Stimulated activated CD8-positive, alpha-beta memory T cell treated with anti-CD3 and anti-CD28 coated beads, Interleukin-4, amount 100 ng/mL, for 24 hours (primary cell): ENCODE data around the gene OLFML2A.

ENCODE experiments used
- DNase-seq: peaks from one replicate; pipeline ENCODE4 v3.0.0-alpha.2; 2020; ENCODE audit warnings: low read depth

The OLFML2A gene

DNA sequence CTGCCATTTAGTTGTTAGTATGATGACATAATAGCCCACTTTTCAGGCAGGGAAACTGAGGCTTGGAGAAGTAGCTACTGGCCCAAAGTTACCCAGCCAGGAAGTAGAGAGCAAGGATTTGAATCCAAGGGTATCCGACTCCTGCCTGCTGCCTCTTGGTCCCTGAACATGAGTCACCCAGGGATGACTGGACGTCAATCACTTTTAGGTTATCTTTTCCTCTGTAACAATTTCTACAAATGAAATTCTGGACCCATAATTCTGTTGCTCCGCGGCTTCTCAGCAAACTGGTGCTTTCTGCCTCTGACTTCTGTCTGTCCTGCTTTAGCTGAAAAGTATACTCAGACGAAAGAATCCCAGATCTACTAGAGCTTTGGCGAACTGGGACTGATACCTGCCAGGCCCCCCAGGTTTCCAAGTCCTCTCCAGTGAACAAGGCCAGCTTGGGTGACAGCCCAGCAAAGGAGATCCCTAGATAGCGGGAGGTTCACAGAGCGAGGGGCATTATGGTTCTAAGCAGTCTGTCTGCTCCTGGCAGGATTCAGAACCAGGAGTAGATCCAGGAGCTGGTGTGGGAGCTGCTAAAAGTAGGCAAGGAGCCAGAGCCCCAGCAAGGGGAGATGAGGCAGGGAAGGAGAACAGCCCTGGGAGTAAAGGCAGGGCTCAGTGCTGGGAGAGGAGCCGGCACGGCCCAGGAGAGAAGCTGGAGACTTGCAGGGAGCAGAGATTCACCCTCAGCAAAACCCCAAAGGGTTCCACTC is 20.6 kb downstream of the OLFML2A start:
- no peak for DNase-seq

DNA sequence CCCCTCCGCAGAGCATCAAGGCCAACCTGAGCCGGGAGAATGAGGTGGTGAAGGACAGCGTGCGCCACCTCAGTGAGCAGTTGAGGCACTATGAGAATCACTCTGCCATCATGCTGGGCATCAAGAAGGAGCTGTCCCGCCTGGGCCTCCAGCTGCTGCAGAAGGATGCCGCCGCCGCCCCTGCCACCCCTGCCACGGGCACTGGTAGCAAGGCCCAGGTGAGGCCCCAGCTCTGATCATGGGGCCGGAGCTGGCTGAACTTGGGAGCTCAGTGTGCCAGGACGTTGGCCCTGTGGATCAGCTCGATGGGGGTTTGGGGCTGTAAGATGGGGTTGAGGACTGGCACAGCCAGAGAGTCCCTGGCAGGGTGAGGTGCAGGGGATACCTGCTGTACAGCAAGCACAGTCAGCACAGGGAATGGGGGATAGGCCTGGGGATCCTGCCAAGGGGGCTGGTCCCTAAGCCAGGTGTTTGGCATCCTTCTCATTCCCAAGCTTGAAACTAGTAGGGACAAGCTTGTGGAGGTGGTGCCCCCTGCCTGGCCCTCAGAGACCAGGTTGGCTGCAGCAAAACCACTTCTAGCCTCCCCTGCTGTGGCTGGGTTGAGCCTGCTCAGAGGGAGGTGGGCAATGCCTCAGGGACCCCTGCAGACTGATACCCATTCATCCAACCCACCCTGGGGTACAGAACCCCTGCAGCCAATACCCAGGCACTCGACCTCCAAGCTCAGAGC is 22.5 kb downstream of the OLFML2A start:
- DNase-seq: no peak

DNA sequence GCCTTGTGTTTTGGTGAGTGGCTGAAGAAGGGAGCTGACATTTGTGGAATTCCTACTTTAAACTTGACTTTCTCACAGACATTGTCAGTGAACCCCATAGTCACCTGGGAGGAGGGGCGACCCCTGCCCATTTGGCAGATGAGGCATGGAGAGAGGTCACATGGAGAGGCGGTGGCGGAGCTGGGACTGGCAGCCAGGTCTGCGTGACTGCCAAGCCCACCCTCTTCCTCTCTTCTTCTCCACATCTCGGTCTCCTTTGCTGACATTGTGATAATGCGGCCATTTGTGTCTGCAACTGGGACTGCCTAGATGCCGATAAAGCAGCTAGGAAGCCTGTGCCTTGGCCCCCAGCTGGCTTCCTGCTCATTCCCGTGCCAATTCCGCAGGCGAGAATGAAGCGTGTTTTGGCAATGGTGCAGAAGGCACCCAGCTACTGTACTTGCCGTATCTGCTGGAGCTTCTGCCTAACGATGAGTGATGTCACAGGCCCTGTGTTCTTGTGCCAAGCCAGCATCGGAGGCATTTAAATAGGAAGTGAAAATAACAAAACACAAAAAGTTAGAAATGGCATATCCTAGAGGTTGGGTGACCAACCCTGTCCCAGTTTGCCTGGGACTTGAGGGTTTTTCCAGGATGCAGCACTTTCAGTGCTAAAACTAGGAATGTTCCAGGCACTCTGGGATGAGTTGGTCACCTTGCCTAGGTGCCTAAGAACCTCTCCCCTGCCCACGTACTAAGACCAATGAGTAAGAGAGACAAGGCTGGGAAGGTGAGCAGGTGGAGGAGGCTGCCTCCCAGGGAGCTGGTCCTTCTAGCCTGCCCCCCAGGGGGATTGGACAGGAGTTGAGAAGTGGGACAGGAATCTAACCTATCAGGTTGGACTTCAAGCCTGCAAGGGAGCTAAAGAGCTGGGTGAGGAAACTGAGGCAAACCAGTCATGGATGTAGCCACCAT is 23.6 kb downstream of the OLFML2A start:
- DNase-seq: no peak

DNA sequence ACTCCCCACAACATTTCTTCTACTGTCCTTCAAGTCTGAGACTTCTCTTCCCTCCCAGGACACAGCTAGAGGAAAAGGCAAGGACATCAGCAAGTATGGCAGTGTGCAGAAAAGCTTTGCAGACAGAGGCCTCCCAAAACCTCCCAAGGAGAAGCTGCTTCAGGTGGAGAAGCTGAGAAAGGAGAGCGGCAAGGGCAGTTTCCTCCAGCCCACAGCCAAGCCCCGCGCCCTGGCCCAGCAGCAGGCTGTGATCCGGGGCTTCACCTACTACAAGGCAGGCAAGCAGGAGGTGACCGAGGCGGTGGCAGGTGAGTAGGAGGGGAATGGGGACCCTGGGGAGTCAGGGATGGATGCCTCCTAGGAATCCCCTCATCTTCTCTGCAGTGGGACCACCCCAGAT is 24.4 kb downstream of the OLFML2A start:
- DNase-seq: no peak

DNA sequence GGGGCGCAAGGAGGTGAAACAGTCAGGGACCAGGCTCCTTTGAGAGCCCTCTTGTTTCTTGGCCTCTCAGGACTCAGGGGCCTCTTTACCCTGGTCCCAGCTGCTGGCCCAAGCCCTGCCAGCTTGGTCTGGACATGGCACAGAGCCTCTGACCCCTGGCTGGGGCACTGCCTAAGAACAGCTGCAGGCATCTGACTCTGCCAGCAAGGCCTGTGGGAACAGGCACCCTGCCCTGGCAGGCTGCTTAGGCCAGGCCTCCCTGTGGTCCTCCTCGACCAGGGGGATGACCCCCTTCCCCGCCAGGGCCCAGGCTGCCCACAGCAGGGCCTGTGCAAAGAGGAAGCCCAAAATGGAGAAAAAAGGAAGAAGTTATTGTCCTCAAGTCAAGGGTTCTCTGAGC is 25.5 kb downstream of the OLFML2A start:
- DNase-seq: no peak

DNA sequence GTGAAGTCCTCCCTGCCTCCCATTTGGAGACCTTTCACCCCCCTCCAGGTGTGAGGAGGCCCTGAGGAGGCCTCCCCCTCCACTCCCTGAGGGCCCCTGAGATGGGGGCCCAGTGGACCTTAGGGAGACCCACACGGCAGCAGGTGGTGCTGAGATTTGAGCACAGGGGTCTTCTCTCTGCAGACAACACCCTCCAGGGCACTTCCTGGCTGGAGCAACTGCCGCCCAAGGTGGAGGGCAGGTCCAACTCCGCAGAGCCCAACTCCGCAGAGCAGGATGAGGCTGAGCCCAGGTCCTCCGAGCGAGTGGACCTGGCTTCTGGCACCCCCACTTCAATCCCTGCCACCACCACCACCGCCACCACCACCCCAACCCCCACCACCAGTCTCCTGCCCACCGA is 27.0 kb downstream of the OLFML2A start:
- no peak for DNase-seq

DNA sequence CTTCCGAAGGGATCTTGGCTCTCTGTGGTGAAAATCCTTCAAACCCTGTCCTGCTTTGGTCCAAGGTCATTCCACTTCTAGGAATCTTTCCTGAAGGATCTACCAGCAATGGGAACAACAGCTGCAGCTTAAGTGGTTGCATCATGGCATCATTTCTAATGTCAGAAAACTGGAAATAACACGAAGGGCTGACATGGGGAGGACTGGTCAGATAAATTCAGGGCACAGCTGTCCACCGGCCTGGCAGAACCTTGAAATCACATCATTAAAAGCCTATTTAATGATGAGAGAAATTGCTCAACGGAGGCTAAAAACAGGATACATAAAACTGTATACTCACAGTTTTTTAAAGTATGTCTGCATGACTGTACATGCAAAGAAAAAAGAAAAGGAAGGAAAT is 28.3 kb downstream of the OLFML2A start:
- DNase-seq: no peak

DNA sequence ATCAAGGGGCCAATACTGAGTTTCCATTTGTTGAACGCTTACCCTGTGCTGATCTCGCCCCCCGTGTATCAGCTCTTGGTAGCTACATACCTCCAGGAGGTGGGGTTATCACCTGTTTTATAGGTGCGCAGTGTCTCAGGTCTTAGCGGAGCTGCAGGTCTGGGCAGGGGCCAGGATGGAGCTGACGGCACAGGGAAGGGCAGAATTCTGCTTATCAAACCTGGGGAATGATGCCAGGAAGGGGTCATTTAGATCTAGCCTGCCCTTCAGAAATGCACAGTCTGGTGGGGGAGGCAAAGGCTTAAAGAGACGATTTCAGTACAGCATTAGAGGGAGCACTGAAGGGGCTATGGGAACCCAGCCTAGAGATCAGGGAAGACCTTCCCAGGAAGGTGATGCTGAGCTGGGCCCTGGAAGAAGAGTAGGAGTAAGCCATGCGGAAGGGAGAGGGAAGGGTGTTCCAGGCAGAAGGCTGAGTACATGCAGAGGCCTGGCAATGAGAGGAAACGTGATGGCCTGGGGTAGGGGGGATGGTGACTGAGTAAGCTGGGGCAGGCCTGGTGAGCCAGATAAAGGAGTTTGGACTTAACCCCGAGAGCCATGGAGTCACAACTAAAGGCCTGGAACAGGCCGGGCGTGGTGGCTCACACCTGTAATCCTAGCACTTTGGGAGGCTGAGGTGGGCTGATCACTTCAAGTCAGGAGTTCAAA is 31.5 kb downstream of the OLFML2A start:
- DNase-seq: no peak

DNA sequence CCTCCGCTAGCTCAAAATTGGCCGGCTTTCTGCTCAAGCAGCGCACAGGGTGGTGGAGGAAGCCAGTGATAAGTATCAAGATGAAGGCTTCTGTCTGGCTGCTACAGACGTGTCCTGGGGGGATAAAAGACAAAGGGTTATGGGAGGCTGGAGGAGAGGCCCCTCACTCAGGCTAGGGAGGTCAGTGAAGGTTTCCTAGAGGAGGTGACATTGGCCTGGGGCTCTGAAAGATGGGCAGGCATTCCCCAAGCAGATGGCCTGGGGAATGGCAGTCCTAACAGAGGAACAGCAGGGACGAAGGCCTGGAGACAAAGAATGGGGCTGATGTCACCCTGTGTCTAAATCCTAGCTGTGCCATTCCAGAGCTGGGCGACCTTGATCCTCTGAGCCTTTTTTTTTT is 32.3 kb downstream of the OLFML2A start:
- DNase-seq: no peak

DNA sequence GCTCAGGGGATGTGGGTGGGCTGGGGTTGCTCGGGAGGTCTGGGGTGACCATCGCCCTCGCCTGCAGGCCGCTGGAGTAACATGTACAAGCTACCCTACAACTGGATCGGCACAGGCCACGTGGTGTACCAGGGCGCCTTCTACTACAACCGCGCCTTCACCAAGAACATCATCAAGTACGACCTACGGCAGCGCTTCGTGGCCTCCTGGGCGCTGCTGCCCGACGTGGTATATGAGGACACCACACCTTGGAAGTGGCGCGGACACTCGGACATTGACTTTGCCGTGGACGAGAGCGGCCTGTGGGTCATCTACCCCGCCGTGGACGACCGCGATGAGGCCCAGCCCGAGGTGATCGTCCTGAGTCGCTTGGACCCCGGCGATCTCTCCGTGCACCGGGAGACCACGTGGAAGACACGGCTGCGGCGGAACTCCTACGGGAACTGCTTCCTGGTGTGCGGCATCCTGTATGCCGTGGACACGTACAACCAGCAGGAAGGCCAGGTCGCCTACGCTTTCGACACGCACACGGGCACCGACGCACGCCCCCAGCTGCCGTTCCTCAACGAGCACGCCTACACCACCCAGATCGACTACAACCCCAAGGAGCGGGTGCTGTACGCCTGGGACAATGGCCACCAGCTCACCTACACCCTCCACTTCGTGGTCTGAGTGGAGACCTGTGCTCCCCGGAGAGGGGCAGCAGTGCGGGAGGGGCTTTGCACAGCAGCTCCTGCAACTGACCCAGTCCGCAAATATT is 33.0 kb downstream of the OLFML2A start:
- no peak for DNase-seq

DNA sequence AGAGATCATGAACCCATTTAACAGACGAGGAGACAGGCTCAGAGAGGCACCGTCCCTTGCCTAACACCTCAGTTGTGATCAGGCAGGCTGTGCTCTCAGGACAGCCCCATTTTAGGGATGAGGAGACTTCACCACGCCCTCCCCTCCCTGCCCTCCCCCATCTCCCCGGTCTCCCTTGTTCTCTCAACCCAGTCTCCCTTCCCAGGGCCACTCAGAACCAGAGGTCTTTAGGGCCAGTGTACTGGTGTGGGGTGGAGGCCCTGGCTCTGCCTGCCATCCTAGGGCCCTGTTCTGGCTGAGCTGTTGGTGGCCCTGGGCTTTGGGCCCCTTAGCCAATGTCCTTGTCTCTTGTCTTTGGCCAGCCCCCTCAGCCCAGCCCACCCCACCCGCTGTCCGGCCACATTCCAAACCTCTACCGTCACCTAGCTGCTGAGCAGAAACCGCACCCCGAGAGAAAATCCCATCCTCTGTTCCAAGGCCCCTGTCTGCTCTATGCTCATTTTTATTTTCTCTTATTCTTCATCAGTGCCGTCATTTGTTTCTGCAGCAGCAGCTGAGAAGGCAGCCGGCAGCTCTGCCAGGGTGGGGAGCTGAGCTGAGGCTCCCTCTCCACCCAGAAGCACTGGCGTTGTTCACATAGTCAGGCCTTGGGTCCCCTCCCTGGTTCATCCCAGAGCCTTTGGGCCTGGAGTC is 33.9 kb downstream of the OLFML2A start:
- DNase-seq: no peak

DNA sequence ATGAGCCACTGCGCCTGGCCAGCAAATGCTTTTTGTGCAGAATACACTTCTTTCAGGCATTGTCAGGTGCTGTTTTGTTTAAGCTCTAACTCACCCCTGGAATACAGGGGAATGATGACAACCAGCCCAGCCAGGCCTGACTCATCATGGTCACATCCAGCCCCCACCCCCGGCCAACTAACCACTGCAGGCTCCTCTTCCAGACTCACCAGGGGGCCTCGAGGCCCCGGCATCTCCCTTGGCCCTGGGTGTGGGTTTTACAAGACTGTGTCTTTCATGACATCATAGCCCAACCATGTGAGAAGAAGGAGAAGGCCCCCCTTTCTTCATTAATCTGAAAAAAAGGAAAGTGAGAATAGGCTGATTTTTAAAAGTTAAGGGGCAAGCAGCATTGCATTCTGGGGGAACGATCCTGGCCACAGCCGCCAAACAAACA is 35.5 kb downstream of the OLFML2A start:
- DNase-seq: no peak

DNA sequence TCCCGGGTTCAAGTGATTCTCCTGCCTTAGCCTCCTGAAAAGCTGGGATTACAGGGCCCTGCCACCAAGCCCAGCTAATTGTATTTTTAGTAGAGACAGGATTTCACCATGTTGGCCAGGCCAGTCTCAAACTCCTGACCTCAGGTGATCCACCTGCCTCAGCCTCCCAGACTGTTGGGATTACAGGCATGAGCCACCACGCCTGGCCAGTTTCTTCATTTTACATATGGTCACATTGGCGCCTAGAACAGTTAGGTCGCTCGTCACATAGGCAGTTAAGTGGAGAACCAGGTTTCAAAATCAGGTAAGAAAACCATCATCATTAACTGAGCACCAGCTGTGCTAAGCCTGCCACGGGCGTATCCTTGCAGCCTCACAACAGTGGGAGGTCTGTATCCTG is 36.1 kb downstream of the OLFML2A start:
- DNase-seq: no peak

DNA sequence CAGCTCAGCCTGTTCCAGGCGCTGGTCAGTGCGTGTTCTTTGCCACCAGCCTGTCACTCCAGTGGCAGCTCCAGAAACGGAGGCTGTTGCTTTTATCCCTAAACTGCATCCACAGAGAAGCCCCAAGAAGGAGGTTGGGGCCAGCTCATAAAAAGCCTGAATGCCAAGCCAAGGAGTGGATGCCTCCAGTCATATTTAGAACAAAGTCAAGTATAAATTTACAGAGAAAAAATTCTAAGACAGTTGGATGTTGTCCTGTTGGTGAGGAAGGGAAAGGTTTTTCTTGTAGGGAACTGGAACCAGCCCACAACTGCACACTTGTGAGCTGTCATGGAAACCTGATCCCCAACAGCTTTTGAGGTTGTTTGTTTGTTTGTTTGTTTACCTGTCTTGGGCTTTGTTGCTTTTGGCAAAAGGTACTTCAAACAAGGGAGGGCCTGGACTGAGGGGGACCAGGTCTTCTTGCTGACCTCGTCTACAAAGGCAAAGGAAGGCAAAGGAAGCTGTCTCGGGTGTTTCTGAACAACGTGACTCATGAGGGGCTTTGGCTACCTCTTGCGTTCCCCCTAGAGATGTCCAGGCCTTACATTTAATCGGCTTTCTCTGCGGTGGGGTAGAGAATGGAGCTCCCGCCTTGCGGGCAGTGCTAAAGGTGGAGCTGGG is 36.7 kb downstream of the OLFML2A start:
- no peak for DNase-seq

DNA sequence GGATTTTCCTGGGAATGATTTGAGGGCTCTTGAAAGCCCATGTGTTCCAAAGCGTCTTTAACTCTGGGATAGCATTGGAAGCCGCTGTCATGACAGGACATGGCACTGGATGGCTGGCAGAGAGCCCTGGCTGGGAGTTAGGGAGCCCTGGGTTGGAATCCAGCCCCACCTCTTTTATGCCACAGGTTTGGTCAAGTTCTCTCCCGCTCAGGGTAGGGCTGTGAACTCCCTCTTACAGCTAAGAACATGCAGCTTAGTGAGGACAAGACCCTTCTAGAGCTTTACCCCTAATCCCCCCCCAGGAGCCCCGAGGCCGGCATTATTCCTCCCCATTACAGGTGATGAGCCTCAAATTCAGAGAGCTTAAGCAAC is 37.2 kb downstream of the OLFML2A start:
- no peak for DNase-seq

DNA sequence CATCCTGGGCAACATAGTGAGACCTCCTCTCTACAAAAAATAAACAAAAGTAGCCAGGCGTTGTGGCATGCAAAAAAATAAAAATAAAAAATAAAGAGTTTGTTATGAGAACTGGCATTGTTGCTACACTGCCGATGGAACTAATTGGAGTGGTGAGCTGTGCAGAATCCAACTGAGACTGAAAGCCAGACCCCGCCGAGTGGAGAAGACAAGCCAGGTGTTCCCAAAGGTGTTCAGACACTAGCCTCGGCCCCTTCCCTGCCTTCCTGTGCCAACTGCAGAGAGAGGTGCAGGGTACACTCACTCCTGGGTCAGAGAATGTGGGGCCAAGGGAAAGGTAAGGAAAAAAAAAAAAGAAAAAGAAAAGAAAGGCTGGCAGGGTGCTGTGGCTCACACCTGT is 38.7 kb downstream of the OLFML2A start:
- no peak for DNase-seq

DNA sequence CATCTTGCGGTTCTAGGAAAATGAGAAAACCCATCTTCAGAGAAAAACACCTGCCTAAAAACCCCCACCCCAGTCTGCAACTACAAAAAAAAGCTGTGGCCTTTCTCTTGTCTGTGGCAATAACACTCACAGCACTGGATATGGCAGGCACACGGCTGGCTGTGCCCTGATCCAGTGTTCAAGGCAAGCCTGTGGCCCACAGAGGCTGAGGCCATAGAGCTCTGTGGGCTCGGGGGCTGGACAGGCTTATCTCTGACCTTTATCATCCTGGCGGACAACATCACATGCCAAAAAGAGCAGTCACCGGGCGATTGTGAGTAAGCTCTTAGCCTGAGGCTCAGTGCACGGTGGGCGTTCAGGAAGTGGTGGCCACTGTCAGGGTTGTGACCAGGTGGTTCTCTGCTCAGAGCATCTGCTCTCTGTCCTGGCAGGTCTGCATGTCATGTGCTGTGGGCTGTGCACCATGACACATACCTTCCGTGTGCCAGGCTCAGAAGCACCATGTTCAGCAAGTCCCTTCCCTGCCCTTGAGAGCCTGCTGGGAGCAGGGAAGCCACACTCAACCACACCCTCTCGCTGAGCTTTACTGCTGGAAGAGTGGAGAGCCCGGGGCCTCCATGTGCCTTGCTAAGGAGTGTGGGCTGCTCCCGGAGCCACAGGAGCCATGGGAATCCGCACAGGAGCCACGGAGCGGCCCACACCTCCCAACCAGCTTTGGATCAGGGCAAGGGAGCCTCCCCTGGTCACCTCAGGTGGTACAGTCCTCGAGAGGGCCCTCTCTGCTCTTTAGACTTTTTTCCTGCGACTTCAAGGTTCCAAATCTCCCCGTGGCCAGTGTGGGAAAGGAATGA is 41.7 kb downstream of the OLFML2A start:
- DNase-seq: no peak

DNA sequence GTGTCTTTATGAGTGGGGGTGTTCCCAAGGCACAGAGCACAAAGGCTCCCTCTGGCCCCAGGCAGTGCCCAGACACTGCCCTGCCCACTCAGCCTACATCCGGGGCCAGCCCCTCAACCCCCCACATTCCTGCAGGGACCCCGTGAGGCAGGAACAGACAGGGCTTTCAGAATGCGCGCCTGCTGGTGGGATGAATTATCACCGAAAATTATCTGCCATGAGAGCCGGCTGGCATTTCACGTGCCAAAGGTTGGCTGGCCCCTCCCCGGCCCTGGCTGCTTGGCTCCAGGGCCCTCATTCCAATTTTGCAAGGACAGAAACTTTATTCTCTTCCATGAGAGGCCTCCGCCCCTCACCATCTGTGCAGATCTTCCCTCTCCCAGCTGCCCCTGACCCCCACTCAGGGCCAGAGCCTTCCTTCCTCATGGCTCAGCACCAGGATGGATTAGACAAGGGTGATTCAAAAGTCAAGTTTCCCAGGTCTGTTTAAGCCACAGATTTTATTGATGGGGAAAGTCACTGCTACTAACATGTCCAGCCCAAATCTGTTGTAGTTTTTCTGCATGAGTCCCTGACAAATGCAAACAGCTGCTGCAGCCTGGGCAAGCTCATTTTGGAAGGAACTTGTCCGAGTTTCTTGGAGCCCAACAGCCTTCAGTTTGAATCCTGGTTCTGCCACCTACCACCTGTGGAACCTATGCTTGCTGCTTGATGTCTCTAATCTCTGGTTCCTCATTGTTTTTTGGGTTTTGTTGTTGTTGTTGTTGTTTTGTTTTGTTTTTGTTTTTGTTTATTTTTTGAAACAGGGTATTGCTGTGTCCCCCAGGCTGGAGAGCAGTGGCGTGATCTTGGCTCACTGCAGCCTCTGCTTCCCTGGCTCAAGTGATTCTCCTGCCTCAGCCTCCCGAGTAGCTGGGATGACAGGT is 44.0 kb downstream of the OLFML2A start:
- DNase-seq: no peak
